ENCODE measurements around the gene GRM4. TPM values are rescaled to one million over a fixed set of nuclear protein-coding genes. Genes with fewer than 3 reads are reported as not detected.

GRM4 gene
- total and polyA plus RNA-seq, 10 of the 15 experiments (the other 5 are each of a cell fraction or from before 2014, with no cell fraction given) = 0.01 to 0.31 (median 0.05) TPM; not detected in 2

DNA sequence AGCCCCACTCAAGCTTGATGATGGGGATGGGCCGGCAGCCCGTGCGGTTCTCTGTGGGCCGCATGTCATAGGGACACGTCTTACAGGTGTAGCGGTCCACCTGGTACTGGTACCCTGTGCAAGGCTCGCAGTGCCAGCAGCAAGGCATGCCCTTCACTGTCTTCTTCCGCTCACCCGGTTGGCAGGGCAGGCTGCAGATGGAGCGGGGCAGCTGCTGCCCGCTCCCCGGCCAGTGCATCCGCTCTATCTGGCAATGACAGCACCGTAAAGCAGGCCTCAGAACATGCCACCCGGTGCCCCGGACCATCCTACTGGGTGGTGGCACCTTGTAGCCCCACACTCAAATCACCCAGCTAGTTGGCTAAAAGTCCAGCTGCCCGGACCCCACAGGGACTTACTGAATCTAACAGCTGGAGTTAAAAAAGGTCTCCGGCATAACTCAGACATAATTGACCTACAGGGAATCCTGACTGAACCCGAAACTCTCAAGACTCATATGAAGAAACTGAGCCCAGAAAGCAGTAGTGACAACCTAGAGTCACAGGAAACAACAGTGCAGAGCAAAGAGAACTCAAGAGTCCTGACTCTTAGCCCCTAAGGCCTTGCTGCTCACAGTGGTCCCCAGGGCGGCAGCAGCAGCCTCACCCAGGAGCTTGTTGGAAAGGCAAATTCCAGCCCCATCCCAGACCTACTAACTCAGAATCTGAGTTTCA is 109.4 kb downstream of the GRM4 start:
- H3K27ac ChIP-seq (ENCODE audit: control insufficient read depth, insufficient read depth) = 0 out of 2 replicates have a peak overlapping the region, but pooled peaks have one; percentile 9
- H3K9ac ChIP-seq (ENCODE audit: control insufficient read depth, insufficient read depth, low read length) = no peak overlapping the region
- ChIA-PET CTCF (interaction anchor here (1.6 to 4.2 kb wide), 2 partner anchors 9 to 18 kb away, joined by 8 to 12 read pairs; no protein-coding TSS in a partner anchor), POLR2A (no interaction called here), RAD21 (ENCODE audit: unreplicated experiment) (interaction anchor here (0.7 kb wide), 1 partner anchor 249 kb away, joined by 3 read pairs; no protein-coding TSS in a partner anchor), SMC1A (ENCODE audit: uncharacterized antibody, unreplicated experiment) (no interaction called here)
- H4K20me1 ChIP-seq (ENCODE audit: control insufficient read depth, insufficient read depth) = no peaks in the 10 kb centered on the region
- no peaks in the 10 kb centered on the region; a peak in 1 of 4 replicates for H3K27me3 ChIP-seq (replicated peaks in 1 of 2; ENCODE audit: control insufficient read depth in 2 of 2, insufficient read depth in 2 of 2, low read length in 1 of 2)
- no peaks in the 10 kb centered on the region for H3K79me2 ChIP-seq (ENCODE audit: control insufficient read depth, insufficient read depth, low read length)
- H3K4me3 ChIP-seq = no peak overlapping the region
- peak; percentile 96 for FAIRE-seq
- H3K36me3 ChIP-seq (ENCODE audit: control insufficient read depth in 2 of 2, insufficient read depth in 2 of 2, low read length in 1 of 2) = no peaks in the 10 kb centered on the region
- peak overlapping the region; percentile 34; the same call in 1 of the 2 replicates for H3K4me2 ChIP-seq (ENCODE audit: control insufficient read depth, insufficient read depth)
- DNase-seq (ENCODE audit: low read depth, low spot score) = peak; percentile 30
- WGBS (ENCODE audit: insufficient coverage, insufficient replicate concordance, low lambda C conversion rate, missing lambda C conversion rate) = 17% methylated on average over 20 of the region's 20 CpGs
- H3K9me3 ChIP-seq (replicated peaks; ENCODE audit: control insufficient read depth, insufficient read depth, low read length) = no peaks in the 10 kb centered on the region
- H2AFZ ChIP-seq (ENCODE audit: control insufficient read depth, low read depth, low read length) = no peak overlapping the region
- intact Hi-C loops (cut with micrococcal nuclease; ENCODE audit: unreplicated experiment) = no loop called here
- H3K4me1 ChIP-seq (ENCODE audit: control insufficient read depth, insufficient read depth, low read length) = peaks cover 15% of the 10 kb centered on the region
- ATAC-seq = peak; percentile 92
- in situ Hi-C loops (cut with MboI) = no loop called here
- BruUV-seq (replicated peaks) = no TSS peak
- TF ChIP-seq POLR2A (IDR thresholded peaks at IDR 0.05; ENCODE audit: low read depth, low read length) = no peak
- TF ChIP-seq, protein P1, sequence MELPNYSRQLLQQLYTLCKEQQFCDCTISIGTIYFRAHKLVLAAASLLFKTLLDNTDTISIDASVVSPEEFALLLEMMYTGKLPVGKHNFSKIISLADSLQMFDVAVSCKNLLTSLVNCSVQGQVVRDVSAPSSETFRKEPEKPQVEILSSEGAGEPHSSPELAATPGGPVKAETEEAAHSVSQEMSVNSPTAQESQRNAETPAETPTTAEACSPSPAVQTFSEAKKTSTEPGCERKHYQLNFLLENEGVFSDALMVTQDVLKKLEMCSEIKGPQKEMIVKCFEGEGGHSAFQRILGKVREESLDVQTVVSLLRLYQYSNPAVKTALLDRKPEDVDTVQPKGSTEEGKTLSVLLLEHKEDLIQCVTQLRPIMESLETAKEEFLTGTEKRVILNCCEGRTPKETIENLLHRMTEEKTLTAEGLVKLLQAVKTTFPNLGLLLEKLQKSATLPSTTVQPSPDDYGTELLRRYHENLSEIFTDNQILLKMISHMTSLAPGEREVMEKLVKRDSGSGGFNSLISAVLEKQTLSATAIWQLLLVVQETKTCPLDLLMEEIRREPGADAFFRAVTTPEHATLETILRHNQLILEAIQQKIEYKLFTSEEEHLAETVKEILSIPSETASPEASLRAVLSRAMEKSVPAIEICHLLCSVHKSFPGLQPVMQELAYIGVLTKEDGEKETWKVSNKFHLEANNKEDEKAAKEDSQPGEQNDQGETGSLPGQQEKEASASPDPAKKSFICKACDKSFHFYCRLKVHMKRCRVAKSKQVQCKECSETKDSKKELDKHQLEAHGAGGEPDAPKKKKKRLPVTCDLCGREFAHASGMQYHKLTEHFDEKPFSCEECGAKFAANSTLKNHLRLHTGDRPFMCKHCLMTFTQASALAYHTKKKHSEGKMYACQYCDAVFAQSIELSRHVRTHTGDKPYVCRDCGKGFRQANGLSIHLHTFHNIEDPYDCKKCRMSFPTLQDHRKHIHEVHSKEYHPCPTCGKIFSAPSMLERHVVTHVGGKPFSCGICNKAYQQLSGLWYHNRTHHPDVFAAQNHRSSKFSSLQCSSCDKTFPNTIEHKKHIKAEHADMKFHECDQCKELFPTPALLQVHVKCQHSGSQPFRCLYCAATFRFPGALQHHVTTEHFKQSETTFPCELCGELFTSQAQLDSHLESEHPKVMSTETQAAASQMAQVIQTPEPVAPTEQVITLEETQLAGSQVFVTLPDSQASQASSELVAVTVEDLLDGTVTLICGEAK (IDR thresholded peaks at IDR 0.05; ENCODE audit: borderline replicate concordance) = no peak
- no peak for TF ChIP-seq BMI1 (IDR thresholded peaks at IDR 0.05; ENCODE audit: borderline replicate concordance)
- no peak for TF ChIP-seq ASH2L (IDR thresholded peaks at IDR 0.05; ENCODE audit: borderline replicate concordance, low read depth)
- TF ChIP-seq, protein P2, sequence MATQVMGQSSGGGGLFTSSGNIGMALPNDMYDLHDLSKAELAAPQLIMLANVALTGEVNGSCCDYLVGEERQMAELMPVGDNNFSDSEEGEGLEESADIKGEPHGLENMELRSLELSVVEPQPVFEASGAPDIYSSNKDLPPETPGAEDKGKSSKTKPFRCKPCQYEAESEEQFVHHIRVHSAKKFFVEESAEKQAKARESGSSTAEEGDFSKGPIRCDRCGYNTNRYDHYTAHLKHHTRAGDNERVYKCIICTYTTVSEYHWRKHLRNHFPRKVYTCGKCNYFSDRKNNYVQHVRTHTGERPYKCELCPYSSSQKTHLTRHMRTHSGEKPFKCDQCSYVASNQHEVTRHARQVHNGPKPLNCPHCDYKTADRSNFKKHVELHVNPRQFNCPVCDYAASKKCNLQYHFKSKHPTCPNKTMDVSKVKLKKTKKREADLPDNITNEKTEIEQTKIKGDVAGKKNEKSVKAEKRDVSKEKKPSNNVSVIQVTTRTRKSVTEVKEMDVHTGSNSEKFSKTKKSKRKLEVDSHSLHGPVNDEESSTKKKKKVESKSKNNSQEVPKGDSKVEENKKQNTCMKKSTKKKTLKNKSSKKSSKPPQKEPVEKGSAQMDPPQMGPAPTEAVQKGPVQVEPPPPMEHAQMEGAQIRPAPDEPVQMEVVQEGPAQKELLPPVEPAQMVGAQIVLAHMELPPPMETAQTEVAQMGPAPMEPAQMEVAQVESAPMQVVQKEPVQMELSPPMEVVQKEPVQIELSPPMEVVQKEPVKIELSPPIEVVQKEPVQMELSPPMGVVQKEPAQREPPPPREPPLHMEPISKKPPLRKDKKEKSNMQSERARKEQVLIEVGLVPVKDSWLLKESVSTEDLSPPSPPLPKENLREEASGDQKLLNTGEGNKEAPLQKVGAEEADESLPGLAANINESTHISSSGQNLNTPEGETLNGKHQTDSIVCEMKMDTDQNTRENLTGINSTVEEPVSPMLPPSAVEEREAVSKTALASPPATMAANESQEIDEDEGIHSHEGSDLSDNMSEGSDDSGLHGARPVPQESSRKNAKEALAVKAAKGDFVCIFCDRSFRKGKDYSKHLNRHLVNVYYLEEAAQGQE (IDR thresholded peaks at IDR 0.05; ENCODE audit: low read depth, low read length) = no peak
- no peak for TF ChIP-seq ZZZ3 (IDR thresholded peaks at IDR 0.05; ENCODE audit: control insufficient read depth, insufficient read length, low read depth)
- peak; percentile 78 for TF ChIP-seq JUNB (IDR thresholded peaks at IDR 0.05)
- TF ChIP-seq, protein P3, sequence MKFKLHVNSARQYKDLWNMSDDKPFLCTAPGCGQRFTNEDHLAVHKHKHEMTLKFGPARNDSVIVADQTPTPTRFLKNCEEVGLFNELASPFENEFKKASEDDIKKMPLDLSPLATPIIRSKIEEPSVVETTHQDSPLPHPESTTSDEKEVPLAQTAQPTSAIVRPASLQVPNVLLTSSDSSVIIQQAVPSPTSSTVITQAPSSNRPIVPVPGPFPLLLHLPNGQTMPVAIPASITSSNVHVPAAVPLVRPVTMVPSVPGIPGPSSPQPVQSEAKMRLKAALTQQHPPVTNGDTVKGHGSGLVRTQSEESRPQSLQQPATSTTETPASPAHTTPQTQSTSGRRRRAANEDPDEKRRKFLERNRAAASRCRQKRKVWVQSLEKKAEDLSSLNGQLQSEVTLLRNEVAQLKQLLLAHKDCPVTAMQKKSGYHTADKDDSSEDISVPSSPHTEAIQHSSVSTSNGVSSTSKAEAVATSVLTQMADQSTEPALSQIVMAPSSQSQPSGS (IDR thresholded peaks at IDR 0.05; ENCODE audit: low read length) = no peak
- TF ChIP-seq POLR2AphosphoS2 (IDR thresholded peaks at IDR 0.05; ENCODE audit: low read depth, low read length) = no peak
- peak; percentile 18; the same call in 1 of the 2 replicates for TF ChIP-seq RUNX3 (IDR thresholded peaks at IDR 0.05; ENCODE audit: low read length)
- no peak for TF ChIP-seq POU2F2 (IDR thresholded peaks at IDR 0.05; ENCODE audit: borderline replicate concordance, low read depth, low read length)
- TF ChIP-seq BRCA1 (IDR thresholded peaks at IDR 0.05; ENCODE audit: low read depth, low read length) = no peak
- TF ChIP-seq TCF12 (IDR thresholded peaks at IDR 0.05; ENCODE audit: low read depth, low read length) = 0 out of 2 replicates have a peak, but pooled peaks have one; percentile 17
- TF ChIP-seq BCL11A (IDR thresholded peaks at IDR 0.05; ENCODE audit: low read depth, low read length) = peak; percentile 36; the same call in 1 of the 2 replicates

Data from GM12878 (cell line).